Ascending aorta (tissue), 2 donors: ENCODE data around the gene SHISA7. TPM values are rescaled to one million over a fixed set of nuclear protein-coding genes. Genes with fewer than 3 reads are reported as not detected.

Experiments
- DNase-seq, 2 donors: peaks; one replicate each; pipeline ENCODE4 v3.0.0-alpha.2; 2019; ENCODE audit warnings: low spot score in 2 of 2
- H3K27ac ChIP-seq, 2 donors: fragments of 200-600 bp; sonication (generic); one replicate each; pipeline ENCODE4 v1.5.1; 2016 to 2017; ENCODE audit warnings: mild to moderate bottlenecking in 1 of 2
- H3K27me3 ChIP-seq: fragments of 200-600 bp; sonication (generic); one replicate; pipeline ENCODE4 v1.5.1; 2017
- H3K36me3 ChIP-seq, 2 donors: fragments of 200-600 bp; sonication (generic); one replicate each; pipeline ENCODE4 v1.5.1; 2016
- H3K4me1 ChIP-seq, 2 donors: fragments of 200-600 bp; sonication (generic); one replicate each; pipeline ENCODE4 v1.5.1; 2016 to 2017; ENCODE audit warnings: mild to moderate bottlenecking in 1 of 2
- H3K4me3 ChIP-seq, 2 donors: fragments of 200-600 bp; sonication (generic); one replicate each; pipeline ENCODE4 v1.5.1; 2016 to 2017; ENCODE audit warnings: mild to moderate bottlenecking in 1 of 2
- H3K9me3 ChIP-seq, 2 donors: fragments of 200-600 bp; sonication (generic); one replicate each; pipeline ENCODE4 v1.5.1; 2016
- CTCF ChIP-seq, 3 experiments: fragments of 200-600 bp in 2 of 3; fragments of 450-650 bp in 1 of 3; sonication (generic) in 2 of 3; IDR thresholded peaks; one replicate each; pipeline ENCODE4 v1.5.1; 2016 to 2019; ENCODE audit warnings: antibody characterized with exemption in 3 of 3, mild to moderate bottlenecking in 1 of 3, moderate library complexity in 1 of 3
- intact Hi-C: fragments of 100-400 bp; cut with DNase I; formaldehyde crosslinking; loops from one replicate; pipeline ENCODE4 v1.15.1; 2023
- total RNA-seq: library from RNA; depleted of rRNA; stranded (reverse); fragments of >200 nt; gene quantifications from one replicate; pipeline ENCODE4 v1.1.0, GENCODE V29; 2016

The SHISA7 gene
- total RNA-seq, 1 donor from 2014 or later: 0.85 TPM

DNA sequence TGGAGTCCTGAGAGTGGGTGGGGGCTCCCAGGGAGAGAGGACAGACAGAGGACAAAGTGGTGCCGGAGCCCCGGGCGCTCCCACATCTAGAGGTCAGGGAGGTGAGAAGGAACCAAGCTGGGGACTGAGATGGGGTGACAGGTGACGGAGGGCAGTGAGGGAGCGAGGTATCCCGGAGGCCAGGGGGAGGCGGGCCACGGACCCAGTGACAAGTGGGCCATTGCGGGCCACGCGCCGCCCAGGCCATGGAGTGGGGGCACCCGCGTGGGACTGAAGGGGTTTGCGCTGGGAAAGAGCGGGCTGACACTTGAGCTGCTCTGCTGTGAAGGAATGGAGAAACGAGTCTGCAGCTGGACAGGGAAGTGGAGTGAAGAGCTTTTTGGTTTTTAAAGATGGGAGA, 35.9 kb upstream of the SHISA7 start:
- DNase-seq: no peak
- H3K27me3 ChIP-seq: no peaks in the 10 kb centered on the region
- no peak overlapping the region for H3K4me3 ChIP-seq
- H3K9me3 ChIP-seq: no peaks in the 10 kb centered on the region
- peaks cover 9 to 14% of the 10 kb centered on the region in 2 donors for H3K4me1 ChIP-seq
- H3K27ac ChIP-seq: no peak overlapping the region
- intact Hi-C loops: loop anchor here (5.0 to 10.0 kb wide), 3 partner anchors 142 to 1014 kb away; partner anchors contain the start of genes BRSK1, HSPBP1, KMT5C and LENG9
- H3K36me3 ChIP-seq: peaks cover 10 to 21% of the 10 kb centered on the region in 2 donors
- no peak for TF ChIP-seq CTCF (IDR thresholded peaks at IDR 0.05)

- Histone ChIP-seq H3K27me3 (no peaks in the 10 kb centered on the region), H3K27ac (no peak overlapping the region), H3K4me1 (peaks cover 8 to 11% of the 10 kb centered on the region in 2 donors), H3K4me3 (no peak overlapping the region), H3K9me3 (no peaks in the 10 kb centered on the region), H3K36me3 (peaks cover 10 to 17% of the 10 kb centered on the region in 2 donors)
- DNase-seq: no peak
- no peak for TF ChIP-seq CTCF (IDR thresholded peaks at IDR 0.05)
- intact Hi-C loops: loop anchor here (5.0 to 10.0 kb wide), 3 partner anchors 141 to 1014 kb away; partner anchors contain the start of genes BRSK1, HSPBP1, KMT5C and LENG9
Observed at GRCh38 chr19:55478364-55478763, 35.3 kb upstream of the SHISA7 start.

GRCh38 chr19:55477905-55478304, 34.8 kb upstream of the SHISA7 start:
- no peak overlapping the region for H3K27ac ChIP-seq
- H3K27me3 ChIP-seq: no peaks in the 10 kb centered on the region
- intact Hi-C loops: loop anchor here (2.0 to 10.0 kb wide), 4 partner anchors 69 to 1013 kb away; partner anchors contain the start of genes BRSK1, HSPBP1, KMT5C and LENG9
- peaks cover 8 to 11% of the 10 kb centered on the region in 2 donors for H3K4me1 ChIP-seq
- DNase-seq: no peak
- no peaks in the 10 kb centered on the region for H3K9me3 ChIP-seq
- TF ChIP-seq CTCF (IDR thresholded peaks at IDR 0.05): no peak
- H3K36me3 ChIP-seq: peaks cover 5 to 12% of the 10 kb centered on the region in 2 donors
- H3K4me3 ChIP-seq: peak overlapping the region; percentile 82 to 84

DNA sequence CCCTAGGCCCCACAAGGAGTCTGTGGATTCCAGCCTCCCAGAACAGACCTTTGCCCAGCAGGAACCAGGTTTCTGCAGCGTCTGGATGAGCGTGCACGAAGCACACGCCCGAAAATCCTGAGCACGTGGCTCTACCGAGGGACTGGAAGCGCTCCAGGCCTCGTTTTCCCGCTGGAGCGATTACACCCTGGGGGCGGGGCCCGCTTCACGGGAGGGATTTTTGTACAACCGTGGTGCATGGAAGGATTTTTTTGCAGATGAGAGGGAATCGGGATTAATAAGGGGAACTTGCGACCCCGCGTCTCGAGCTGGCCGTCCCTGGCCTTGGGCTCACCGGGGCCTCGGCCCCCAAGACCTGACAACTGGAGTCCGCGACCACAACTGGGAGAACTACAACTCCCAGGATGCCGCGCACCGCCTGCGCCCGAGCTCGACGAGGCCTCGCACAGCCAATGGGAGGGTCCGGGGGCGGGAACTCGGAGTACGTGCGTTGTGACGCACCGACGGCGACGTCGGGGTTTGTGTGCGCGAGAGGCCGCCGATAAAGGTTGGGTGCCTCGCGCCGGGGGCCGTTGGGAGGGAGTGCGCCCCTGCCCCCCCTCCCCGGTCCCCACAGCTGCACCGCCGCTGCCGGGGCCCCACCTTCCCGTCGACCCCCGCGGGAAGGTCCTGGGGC, 33.1 kb upstream of the SHISA7 start, which contains the start of gene ZNF628:
Gene ZNF628, plus strand, starts transcription at position 518 of the 676 bp plus-strand sequence. CDS start 3,294 bp downstream, outside the sequence.
- peak within 1 kb of the TSS; percentile 82 to 84 for H3K4me3 ChIP-seq
- H3K4me1 ChIP-seq: peaks cover 8 to 11% of the 10 kb centered on the region in 2 donors
- peak within 1 kb of the TSS; percentile 95 to 99 for H3K27ac ChIP-seq
- H3K9me3 ChIP-seq: no peaks in the 10 kb centered on the region
- H3K36me3 ChIP-seq: peaks cover 0 to 3% of the 10 kb centered on the region in 2 donors
- intact Hi-C loops: loop anchor here (1.0 to 10.0 kb wide), 6 partner anchors 15 to 1011 kb away; partner anchors contain the start of genes BRSK1, FIZ1, HSPBP1 and ISOC2
- DNase-seq: peak; percentile 93 to 99
- TF ChIP-seq CTCF (IDR thresholded peaks at IDR 0.05): no peak
- no peaks in the 10 kb centered on the region for H3K27me3 ChIP-seq

DNA sequence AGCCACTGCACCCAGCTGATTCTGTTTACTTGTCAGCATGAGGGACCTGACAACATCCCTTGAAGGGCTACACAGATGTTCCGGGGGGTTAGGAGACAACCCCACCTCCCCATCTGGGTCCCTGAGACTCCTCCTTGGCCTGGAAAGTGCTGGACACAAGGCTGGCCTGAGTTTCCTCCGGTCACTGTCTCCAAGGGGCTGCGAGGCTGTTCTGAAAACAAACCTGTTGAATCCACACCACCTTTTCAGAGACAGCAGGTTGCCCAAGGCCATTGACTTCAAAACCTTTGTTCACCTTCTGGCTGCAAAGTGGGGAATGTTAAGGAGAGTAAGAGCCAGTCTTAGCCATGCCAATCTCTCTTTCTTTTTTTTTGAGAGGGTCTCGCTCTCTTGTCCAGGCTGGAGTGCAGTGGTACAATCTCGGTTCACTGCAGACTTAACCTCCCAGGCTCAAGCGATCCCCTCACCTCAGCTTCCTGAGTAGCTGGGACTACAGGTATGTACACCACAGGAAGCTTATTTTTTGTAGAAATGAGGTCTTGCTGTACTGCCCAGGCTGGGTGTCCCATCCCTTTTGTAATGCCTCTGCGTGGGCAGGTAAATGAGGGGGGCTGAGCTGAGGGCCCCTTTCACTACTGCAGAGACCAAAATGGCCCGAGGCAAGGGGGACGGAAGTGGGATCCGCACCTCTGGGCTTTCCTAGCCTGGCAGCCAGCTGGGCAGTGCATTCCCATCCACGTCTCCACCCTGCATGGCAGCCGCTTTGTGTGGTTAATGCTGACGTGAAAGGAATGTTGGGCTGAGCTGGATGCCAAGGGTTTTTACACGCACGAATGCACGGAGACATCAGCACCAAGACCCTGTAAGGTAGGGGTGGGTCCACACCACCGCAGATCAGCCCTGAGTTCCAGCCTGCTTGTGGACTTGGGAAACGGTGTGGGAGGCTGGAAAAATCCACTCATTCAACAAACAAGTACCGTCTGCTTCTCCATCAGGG, 31.5 kb upstream of the SHISA7 start:
- Histone ChIP-seq H3K27ac (no peak overlapping the region), H3K9me3 (no peaks in the 10 kb centered on the region), H3K4me3 (no peak overlapping the region), H3K27me3 (no peaks in the 10 kb centered on the region), H3K4me1 (peaks cover 8 to 11% of the 10 kb centered on the region in 2 donors), H3K36me3 (no peaks in the 10 kb centered on the region)
- intact Hi-C loops: loop anchor here (5.0 to 10.0 kb wide), 3 partner anchors 137 to 1010 kb away; partner anchors contain the start of genes BRSK1, HSPBP1, KMT5C and LENG9
- TF ChIP-seq CTCF (IDR thresholded peaks at IDR 0.05): no peak
- DNase-seq: no peak
